KG1 (cell line): Measurements from ENCODE around the gene PRR15L.
"Not testable (repeated sequence)": the region's sequence is repeated elsewhere in the genome, so short reads cannot be mapped to it uniquely, and the experiment has no call there.

Experiments
- DNase-seq: peaks from one replicate; lab custom pipeline; 2025; lab: John Stamatoyannopoulos, UW

The PRR15L gene

GRCh38 chr17:47935468-47935867 is 22.2 kb downstream of the PRR15L start:
- DNase-seq: not testable (repeated sequence)

GRCh38 chr17:47934856-47935255 is 22.8 kb downstream of the PRR15L start:
- DNase-seq: no peak

DNA sequence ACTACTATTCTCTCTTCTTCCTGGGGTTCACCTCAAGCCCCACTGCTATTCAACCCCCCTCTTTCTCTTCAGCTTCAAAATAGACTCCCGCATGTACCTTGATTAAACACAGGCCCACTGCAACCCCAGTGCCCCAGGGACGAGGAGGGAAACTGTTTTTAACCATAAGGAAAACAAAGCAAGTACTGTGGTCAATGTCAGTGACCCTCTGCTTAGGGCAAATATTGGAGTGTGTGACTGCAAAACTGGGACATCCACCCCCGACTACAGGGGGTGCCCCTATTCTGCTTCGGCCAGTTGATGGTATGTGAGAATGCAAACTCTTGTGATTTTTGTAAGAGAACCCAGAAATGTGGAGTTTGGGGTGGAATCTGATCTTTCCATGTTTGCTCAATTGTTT is 25.8 kb downstream of the PRR15L start:
- DNase-seq: no peak

DNA sequence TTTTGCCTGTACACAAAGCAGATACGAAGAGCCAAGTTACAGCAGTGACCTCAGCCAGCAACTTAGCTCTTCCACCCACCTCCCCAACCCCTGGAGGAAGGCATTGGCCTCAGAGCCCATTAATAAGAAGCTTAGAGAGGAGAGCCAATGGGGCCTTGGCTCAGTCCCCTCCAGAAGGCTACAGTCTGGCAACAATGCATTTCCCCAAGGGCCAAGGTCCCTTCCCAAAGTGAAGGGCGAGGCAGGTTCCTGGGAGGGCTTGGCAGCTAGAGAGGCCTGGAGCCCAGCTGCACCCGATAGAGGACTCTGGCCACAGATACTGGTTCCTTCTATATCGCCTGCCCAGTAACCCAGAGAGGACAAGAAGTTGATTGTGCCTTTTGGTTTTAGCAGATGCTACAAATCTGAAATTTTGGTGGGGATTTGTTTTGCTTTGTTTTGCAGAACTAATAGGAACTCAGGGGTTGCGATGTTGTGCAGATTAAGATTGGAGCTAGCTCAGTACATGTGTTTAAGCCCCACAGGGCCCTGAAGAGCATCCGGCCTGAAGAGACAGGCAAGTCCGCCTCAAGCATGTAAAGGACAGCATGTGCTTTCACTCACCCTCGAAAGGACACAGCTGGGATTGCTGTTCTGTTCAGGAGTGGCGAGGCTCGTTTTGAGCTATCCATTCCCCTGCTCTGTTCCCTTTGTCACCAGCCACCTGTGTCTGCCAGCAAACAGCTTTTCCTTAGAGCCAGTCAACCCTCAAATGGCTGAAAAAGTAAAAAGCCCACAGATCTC is 28.3 kb downstream of the PRR15L start:
- no peak for DNase-seq

- no peak for DNase-seq
These were observed 29.3 kb downstream of the PRR15L start for GRCh38 chr17:47928415-47928814.

DNA sequence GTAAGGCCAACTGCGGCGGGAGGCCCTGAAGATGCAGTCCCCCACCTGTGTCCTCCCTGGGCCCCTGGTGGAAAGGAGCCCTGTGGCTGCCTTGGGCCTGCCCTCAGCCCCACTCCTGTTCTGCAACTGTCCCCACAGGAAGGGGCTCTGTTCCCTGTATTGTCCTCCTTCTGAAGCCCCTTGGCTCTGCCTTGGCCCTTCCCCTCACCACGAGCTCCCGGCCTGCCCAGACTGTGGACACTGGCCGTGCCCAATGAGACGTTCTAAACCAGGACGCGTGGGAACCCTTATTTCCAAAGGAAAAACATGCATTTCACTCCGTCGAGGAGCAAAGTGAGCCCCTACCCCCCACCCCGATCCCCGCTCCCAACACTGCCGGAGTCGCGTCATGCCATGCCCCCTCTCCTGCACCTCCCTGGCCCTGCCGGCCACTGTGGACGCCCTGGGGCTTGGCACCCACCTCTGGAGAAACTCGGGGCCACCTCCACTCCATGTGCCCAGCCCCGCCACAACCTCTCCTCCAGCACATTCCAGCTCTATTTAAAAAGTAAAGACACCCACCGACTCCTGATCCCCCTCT is 29.8 kb downstream of the PRR15L start:
- no peak for DNase-seq

GRCh38 chr17:47925678-47925988 is 32.0 kb downstream of the PRR15L start:
- DNase-seq: no peak

DNA sequence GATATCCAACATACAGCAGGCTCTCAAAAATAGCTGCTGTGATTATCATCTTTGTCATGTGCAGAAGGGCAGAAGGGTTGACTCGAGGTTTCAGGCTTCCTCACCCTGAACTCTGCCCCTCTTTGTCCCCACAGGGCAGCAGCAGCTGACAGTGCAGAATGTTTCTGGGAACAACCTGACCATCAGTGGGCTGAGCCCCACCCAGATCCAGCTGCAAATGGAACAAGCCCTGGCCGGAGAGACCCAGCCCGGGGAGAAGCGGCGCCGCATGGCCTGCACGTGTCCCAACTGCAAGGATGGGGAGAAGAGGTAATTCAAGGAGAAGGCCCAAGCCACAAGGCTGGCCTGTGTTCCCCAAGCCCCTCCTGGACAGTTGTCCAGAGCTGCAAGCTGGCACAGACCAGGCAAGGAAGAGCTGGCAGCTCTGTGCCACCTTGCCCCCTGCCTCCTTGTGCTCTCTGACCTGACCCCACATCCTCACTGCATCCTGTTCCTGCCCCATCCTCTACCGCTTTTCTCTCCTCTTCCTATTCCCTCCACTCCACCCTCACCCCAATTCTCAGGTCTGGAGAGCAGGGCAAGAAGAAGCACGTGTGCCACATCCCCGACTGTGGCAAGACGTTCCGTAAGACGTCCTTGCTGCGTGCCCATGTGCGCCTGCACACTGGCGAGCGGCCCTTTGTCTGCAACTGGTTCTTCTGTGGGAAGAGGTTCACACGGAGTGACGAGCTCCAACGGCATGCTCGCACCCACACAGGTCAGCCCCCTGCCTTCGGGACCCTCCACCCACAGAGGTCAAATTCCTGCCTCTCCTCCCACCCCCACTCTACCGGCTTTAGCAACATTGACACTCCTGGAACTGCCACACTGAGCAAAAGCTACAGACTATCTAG is 32.7 kb downstream of the PRR15L start:
- DNase-seq: no peak

GRCh38 chr17:47919889-47920288 is 37.8 kb downstream of the PRR15L start:
- DNase-seq: not testable (repeated sequence)

- DNase-seq: no peak
These were observed 38.7 kb downstream of the PRR15L start for GRCh38 chr17:47918991-47919390.

DNA sequence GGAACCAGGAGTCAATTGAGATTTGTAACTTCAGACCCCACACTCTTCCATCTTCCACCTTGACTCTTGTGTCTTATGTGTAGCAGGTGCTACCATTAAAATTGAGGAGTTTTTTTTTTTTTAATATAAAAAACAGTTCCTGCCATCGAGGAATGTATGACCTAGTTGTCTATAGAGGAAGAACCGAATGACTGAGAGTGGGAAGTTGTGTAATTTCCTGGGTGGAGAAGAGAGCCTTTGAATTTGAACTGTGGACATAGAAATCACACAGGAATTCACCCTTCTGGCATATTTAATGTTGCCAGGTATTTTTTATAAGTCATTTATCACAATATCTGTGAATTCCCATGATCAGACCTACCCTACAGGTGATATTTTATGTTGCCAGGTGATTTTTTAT is 39.7 kb downstream of the PRR15L start:
- DNase-seq: no peak

- no peak for DNase-seq
These were observed 40.1 kb downstream of the PRR15L start for GRCh38 chr17:47917581-47917980.

DNA sequence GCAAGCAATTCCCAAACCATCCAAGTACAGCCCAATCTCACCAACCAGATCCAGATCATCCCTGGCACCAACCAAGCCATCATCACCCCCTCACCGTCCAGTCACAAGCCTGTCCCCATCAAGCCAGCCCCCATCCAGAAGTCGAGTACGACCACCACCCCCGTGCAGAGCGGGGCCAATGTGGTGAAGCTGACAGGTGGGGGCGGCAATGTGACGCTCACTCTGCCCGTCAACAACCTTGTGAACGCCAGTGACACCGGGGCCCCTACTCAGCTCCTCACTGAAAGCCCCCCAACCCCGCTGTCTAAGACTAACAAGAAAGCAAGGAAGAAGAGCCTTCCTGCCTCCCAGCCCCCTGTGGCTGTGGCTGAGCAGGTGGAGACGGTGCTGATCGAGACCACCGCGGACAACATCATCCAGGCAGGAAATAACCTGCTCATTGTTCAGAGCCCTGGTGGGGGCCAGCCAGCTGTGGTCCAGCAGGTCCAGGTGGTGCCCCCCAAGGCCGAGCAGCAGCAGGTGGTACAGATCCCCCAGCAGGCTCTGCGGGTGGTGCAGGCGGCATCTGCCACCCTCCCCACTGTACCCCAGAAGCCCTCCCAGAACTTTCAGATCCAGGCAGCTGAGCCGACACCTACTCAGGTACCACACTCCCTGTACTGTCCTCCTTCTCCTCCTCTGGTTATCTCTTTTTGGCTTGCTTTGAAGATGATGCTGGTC is 41.0 kb downstream of the PRR15L start:
- no peak for DNase-seq

DNA sequence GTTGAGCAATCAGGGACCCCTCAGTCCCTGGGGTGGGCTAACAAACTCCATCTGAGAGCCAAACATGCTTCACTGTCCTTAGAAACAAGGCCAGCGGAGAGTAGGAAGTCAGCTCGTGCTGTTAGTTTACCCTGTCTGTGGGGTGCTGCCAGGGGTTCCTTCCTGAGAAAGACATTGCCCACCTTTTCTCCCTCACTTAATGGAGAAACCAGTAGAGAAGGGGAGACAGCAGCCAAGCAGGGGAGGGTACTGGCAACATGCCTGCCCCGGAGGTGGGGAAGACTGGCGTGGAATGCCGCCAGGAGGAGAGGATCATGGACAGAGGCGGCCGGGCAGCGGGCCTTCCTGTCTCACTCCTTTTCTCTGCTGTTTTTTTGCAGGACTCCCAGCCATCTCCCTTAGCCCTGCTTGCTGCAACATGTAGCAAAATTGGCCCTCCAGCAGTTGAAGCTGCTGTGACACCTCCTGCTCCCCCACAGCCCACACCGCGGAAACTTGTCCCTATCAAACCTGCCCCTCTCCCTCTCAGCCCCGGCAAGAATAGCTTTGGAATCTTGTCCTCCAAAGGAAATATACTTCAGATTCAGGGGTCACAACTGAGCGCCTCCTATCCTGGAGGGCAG is 41.8 kb downstream of the PRR15L start:
- DNase-seq: no peak

DNA sequence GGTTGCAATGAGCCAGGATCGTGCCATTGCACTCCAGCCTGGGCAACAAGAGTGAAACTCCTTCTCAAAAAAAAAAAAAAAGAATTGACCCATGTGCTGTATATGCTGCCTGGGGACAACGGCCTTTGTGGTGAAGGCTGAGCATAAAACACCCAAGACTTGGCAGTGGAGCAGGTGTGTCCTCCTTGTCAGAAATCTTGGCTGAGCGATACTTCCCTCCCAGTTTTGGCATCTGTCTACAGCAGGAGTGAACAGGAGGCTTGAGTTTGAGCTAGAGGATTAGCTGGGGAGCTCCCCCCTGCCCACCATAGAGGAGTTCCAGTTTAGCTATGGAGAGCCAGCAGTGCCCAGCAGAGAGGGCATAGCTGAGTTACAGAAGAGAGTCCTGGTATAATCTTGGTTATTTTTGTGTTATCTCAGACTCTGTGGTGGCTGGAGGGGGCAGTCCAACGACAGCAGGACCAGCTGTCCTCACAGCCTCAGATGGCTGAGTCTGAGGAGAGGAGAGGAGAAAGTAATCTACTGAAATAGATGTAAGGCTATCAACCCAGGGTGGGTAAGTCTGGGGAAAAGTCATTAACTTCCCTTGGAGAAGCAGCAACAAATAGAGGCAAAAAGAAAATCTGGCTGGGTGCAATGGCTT is 43.3 kb downstream of the PRR15L start:
- no peak for DNase-seq

DNA sequence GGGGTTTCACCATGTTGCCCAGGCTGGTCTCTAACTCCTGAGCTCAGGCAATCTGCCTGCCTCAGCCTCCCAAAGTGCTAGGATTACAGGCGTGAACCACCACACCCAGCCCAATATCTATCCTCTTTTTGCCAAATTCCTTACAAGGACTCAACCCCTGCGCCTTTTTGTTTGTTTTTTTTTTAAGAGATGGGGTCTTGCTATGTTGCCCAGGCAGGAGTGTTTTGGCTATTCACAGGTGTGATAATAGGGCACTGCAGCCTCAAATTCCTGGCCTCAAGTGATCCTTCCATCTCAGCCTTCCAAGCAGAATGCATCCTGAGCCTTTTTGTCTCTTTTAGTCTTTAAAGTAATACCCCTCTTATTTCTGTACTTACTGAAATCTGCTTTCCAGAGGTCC is 44.6 kb downstream of the PRR15L start:
- DNase-seq: no peak

DNA sequence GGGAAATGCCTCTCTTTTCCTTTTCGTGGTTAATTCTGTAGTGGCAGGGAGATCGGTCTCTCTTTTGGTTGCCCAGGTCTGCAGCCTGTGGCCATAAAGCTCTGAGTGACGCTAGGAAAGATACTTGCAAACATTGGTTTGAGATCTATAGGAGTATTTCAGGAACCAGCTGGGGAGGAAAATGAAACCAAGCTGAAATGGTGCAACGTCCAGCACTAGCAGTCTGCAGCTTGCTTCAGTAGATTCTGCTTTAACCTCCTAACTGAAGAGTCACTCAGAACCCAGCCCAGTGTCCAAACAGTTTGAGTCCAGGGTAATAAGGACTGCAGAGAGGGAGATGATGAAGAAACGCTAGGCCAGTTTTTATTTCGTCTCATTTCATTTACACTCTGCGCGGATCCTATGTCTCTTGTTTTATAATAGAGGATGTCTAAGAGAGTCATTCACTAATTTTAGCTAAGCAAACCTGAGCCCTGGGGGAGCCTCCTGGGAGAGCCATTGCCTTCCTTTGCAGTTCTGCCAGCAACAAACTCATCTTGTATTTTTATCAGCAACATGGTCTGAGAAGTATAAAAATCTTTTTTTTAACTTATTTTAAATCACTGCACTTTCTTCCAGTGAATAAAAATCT is 49.6 kb downstream of the PRR15L start:
- no peak for DNase-seq

DNA sequence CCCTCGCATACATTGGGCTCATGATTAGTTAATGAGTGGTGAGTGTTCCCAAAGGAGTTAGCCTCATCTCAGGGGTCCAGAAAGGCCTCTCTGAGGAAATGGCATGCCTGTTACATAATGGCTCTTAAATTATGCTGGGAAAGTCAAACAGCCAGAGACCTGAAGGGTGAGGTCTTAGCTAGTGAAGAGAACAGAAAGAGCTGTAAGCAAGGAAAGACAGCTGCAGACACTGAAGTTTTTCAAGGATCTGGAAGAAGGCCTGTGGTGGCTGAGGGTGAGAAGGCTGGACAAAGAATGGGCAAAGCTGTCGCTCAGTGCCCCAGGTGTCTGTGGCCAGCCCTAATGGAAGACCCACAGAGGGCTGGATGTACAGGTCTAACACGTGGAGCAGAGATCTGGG is 51.2 kb downstream of the PRR15L start:
- no peak for DNase-seq

DNA sequence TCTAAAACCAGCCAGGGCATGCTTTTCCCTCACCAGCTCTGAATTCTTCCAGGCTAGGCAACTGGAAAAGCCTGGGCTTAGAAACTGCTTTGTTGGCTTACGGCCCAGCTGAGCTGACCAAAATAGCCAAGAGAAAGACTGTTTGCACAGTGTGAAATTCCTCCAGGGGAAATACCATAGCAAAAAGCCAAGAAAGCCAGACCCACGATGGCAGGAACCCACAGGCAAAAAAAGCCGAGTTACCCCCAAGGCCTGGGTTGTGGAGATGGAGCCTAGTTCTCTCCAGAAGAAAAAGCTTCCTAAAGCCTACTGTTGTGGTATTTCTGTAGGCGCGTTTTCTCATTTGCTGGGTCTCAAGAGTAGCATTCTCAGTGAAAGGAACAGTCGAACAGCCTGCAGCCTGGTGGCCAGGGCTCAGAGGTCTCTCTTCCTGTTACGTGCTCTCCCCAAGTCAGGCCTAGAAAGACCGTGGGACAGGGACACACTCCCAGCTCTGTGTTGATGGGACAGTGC is 52.4 kb downstream of the PRR15L start:
- no peak for DNase-seq

GRCh38 chr17:47902039-47902744 is 55.5 kb downstream of the PRR15L start:
- DNase-seq: no peak
